Measurements from ENCODE around the gene AMBRA1.

DNA sequence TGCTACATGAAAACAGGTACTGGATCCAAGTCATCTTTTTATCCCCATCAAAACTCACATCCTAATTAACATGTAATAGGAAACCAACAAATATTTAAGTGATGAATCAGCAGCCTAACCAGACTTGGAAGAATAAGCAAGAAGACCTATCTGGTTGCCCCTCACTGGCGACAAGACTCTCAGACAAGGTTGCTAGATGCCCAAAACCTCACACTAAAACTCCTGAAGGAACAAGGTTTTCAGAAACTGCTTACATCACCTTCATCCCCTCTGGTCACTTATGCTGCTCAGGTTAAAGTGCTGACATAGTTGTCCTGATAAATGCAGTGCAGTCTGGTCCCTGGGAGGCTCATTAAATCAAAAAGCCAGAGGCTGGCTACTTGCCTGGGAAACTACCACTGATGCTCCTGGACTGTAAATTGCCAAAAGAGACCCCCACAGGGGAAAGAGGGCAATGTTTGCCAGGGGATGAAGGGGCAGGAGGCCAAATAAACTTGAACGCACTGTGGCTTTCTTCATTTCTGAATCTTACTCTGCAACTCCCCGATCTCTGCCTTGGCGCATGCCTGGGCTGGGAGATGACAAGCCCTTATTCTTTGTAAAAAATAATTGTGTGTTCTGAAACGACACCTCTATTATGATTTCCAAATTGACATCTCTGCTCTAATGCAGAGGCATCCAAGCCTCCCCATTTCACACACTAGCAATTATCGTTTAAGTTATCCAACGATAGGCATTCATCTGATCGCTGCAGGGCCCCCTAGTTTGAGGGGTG is 72.7 kb downstream of the AMBRA1 start:
- TF ChIP-seq ZFP3 (CRISPR knock-in tag; IDR thresholded peaks at IDR 0.05) (no peak), ARNTL (CRISPR knock-in tag; IDR thresholded peaks at IDR 0.05; ENCODE audit: borderline replicate concordance, low read depth) (no peak), RARB (CRISPR knock-in tag; IDR thresholded peaks at IDR 0.05) (no peak), OSR1 (CRISPR knock-in tag; IDR thresholded peaks at IDR 0.05) (no peak), PATZ1 (CRISPR knock-in tag; IDR thresholded peaks at IDR 0.05; ENCODE audit: borderline replicate concordance) (no peak)

Measured in SK-N-SH treated with all-trans-retinoic acid at 6 μM for 48 hours (cell line).